Liver (tissue), 9 donors: ENCODE measurements around the gene TRMT11. TPM values are rescaled to one million over a fixed set of nuclear protein-coding genes. Genes with fewer than 3 reads are reported as not detected.

Experiments used
- DNase-seq: peaks from one replicate; pipeline ENCODE4 v3.0.0-alpha.2; 2017; ENCODE audit warnings: low spot score
- H3K27ac ChIP-seq, 2 donors: one replicate each; pipeline ENCODE4 v1.7.0; 2013; ENCODE audit warnings: inconsistent platforms in 2 of 2, low read length in 2 of 2, control low read depth in 1 of 2, low read depth in 1 of 2, mild to moderate bottlenecking in 1 of 2
- H3K27me3 ChIP-seq, 4 donors: one replicate each; pipeline versions ENCODE4 v1.6.1 to v1.7.0; 2013; ENCODE audit warnings: low read length in 3 of 4, inconsistent platforms in 1 of 4, mild to moderate bottlenecking in 1 of 4, moderate library complexity in 1 of 4; ENCODE audit not compliant: control insufficient read depth in 4 of 4, insufficient read depth in 4 of 4
- H3K36me3 ChIP-seq, 4 donors: one replicate each; pipeline versions ENCODE4 v1.6.1 to v1.7.0; 2013; ENCODE audit warnings: low read length in 3 of 4, mild to moderate bottlenecking in 3 of 4, low read depth in 1 of 4, moderate library complexity in 1 of 4; ENCODE audit not compliant: control insufficient read depth in 4 of 4, insufficient read depth in 3 of 4
- H3K4me1 ChIP-seq, 4 donors: one replicate each; pipeline versions ENCODE4 v1.6.1 to v1.7.0; 2013; ENCODE audit warnings: low read length in 3 of 4, mild to moderate bottlenecking in 3 of 4, moderate library complexity in 1 of 4; ENCODE audit not compliant: control insufficient read depth in 4 of 4, insufficient read depth in 4 of 4
- H3K4me3 ChIP-seq, 3 donors: one replicate each; pipeline versions ENCODE4 v1.6.1 to v1.7.0; 2013; ENCODE audit warnings: low read length in 3 of 3, control low read depth in 1 of 3, low read depth in 1 of 3, mild to moderate bottlenecking in 1 of 3
- H3K9ac ChIP-seq, 2 donors: one replicate each; pipeline ENCODE4 v1.7.0; 2013; ENCODE audit warnings: low read length in 2 of 2, mild to moderate bottlenecking in 2 of 2, moderate library complexity in 2 of 2, control low read depth in 1 of 2, low read depth in 1 of 2
- H3K9me3 ChIP-seq, 4 donors: one replicate each; pipeline versions ENCODE4 v1.6.1 to v1.7.0; 2013; ENCODE audit warnings: low read length in 3 of 4; ENCODE audit not compliant: control insufficient read depth in 4 of 4
- ATF3 ChIP-seq: IDR thresholded peaks from 2 replicates; pipeline ENCODE4 v1.6.1; 2016; ENCODE audit warnings: antibody characterized with exemption
- CTCF ChIP-seq: fragments of 150-350 bp; IDR thresholded peaks from 2 replicates; pipeline ENCODE4 v1.5.1; 2017; ENCODE audit warnings: improper control_type of control experiment, low read depth, low read length; ENCODE audit not compliant: missing input control
- EGR1 ChIP-seq, 2 donors: IDR thresholded peaks; 2 replicates each; pipeline ENCODE4 v1.6.1; 2016 to 2018; ENCODE audit warnings: antibody characterized with exemption in 2 of 2, low read depth in 2 of 2
- FOXA1 ChIP-seq: IDR thresholded peaks from 2 replicates; pipeline ENCODE4 v1.6.1; 2016; ENCODE audit warnings: antibody characterized with exemption
- FOXA2 ChIP-seq: IDR thresholded peaks from 2 replicates; pipeline ENCODE4 v1.6.1; 2016; ENCODE audit warnings: antibody characterized with exemption
- GABPA ChIP-seq, 2 donors: IDR thresholded peaks in 1 of 2; conservative IDR thresholded peaks in 1 of 2; 2 replicates each; pipeline ENCODE4 v1.6.1; 2016; ENCODE audit warnings: antibody characterized with exemption in 2 of 2, mild to moderate bottlenecking in 1 of 2, moderate library complexity in 1 of 2
- HNF4A ChIP-seq, 2 donors: conservative IDR thresholded peaks; 2 replicates each; pipeline ENCODE4 v1.6.1; 2016; ENCODE audit warnings: antibody characterized with exemption in 2 of 2, mild to moderate bottlenecking in 2 of 2
- HNF4G ChIP-seq: IDR thresholded peaks from 2 replicates; pipeline ENCODE4 v1.6.1; 2016; ENCODE audit warnings: antibody characterized with exemption
- MAX ChIP-seq: IDR thresholded peaks from 2 replicates; pipeline ENCODE4 v1.6.1; 2016; ENCODE audit warnings: antibody characterized with exemption
- NR2F2 ChIP-seq: IDR thresholded peaks from 2 replicates; pipeline ENCODE4 v1.6.1; 2016; ENCODE audit warnings: antibody characterized with exemption
- RAD21 ChIP-seq, 2 donors: IDR thresholded peaks; 2 replicates each; pipeline ENCODE4 v1.6.1; 2016; ENCODE audit warnings: antibody characterized with exemption in 2 of 2, mild to moderate bottlenecking in 2 of 2
- REST ChIP-seq: IDR thresholded peaks from 2 replicates; pipeline ENCODE4 v1.6.1; 2016; ENCODE audit warnings: antibody characterized with exemption, mild to moderate bottlenecking
- RXRA ChIP-seq, 2 donors: IDR thresholded peaks; 2 replicates each; pipeline ENCODE4 v1.6.1; 2017 to 2018; ENCODE audit warnings: antibody characterized with exemption in 2 of 2, mild to moderate bottlenecking in 1 of 2
- SP1 ChIP-seq: IDR thresholded peaks from 2 replicates; pipeline ENCODE4 v1.6.1; 2018; ENCODE audit warnings: antibody characterized with exemption, mild to moderate bottlenecking
- TAF1 ChIP-seq: conservative IDR thresholded peaks from 2 replicates; pipeline ENCODE4 v1.6.1; 2016; ENCODE audit warnings: antibody characterized with exemption, mild to moderate bottlenecking
- YY1 ChIP-seq: IDR thresholded peaks from 2 replicates; pipeline ENCODE4 v1.6.1; 2016; ENCODE audit warnings: antibody characterized with exemption, mild to moderate bottlenecking
- ZBTB33 ChIP-seq: IDR thresholded peaks from 2 replicates; pipeline ENCODE4 v1.6.1; 2016; ENCODE audit warnings: antibody characterized with exemption
- WGBS: extraction: QIAGEN DNeasy Blood & Tissue Kit; methylation state at CpG from one replicate; pipeline ENCODE4 v1.1.7; 2013; 5-methylcytosine and 5-hydroxymethylcytosine counted together
- polyA plus RNA-seq, 2 donors: library from polyadenylated mRNA; stranded (reverse) in 1 of 2; unstranded in 1 of 2; fragments of 200-250 nt in 1 of 2; fragments of >200 nt in 1 of 2; fragmentation: Nextera tagmentation in 1 of 2; extraction: Ambion mirVana in 1 of 2; gene quantifications; one replicate each; pipeline versions ENCODE4 v1.2.1 to v1.2.3, GENCODE V29; 2013 to 2015
- total RNA-seq, 2 donors: library from RNA; depleted of rRNA; stranded (reverse); fragments of >200 nt; gene quantifications; one replicate each; pipeline ENCODE4 v1.2.3, GENCODE V29; 2014
- donor health status: healthy.
- donor health status: healthy.
- donor health status: healthy.
- donor health status: healthy.
- donor health status: healthy.

The TRMT11 gene
- total and polyA plus RNA-seq, 4 donors: 9.9 to 82.3 (median 17.2) TPM

GRCh38 chr6:125952764-125953501 lies 33.4 kb upstream of the TRMT11 start:
- no peak for TF ChIP-seq GABPA (IDR thresholded peaks at IDR 0.05 in 1 of 2, conservative IDR thresholded peaks at IDR 0.05 in 1 of 2)
- TF ChIP-seq RAD21 (IDR thresholded peaks at IDR 0.05): peak in 1 of 2 donors; percentile 66
- TF ChIP-seq REST: no peak
- TF ChIP-seq HNF4G: no peak
- TF ChIP-seq CTCF: peak; percentile 29
- no peak for TF ChIP-seq RXRA (IDR thresholded peaks at IDR 0.05)
- no peak for TF ChIP-seq YY1
- Histone ChIP-seq H3K27ac (no peak overlapping the region), H3K36me3 (no peaks in the 10 kb centered on the region), H3K4me3 (no peak overlapping the region), H3K9ac (no peak overlapping the region), H3K27me3 (no peaks in the 10 kb centered on the region), H3K9me3 (no peaks in the 10 kb centered on the region), H3K4me1 (peaks cover 0 to 9% (median 5%) of the 10 kb centered on the region in 4 donors)
- no peak for DNase-seq
- WGBS: 91% methylated on average over 7 of the region's 7 CpGs

GRCh38 chr6:125953502-125953875 lies 32.9 kb upstream of the TRMT11 start:
- Histone ChIP-seq H3K27ac (no peak overlapping the region), H3K27me3 (no peaks in the 10 kb centered on the region), H3K4me3 (no peak overlapping the region), H3K9ac (no peak overlapping the region), H3K9me3 (no peaks in the 10 kb centered on the region), H3K36me3 (no peaks in the 10 kb centered on the region), H3K4me1 (peaks cover 0 to 14% (median 10%) of the 10 kb centered on the region in 4 donors)
- WGBS: 67% methylated on average over 11 of the region's 11 CpGs
- TF ChIP-seq MAX (no peak), REST (no peak), RAD21 (IDR thresholded peaks at IDR 0.05) (peak; percentile 65 to 80), ZBTB33 (no peak), NR2F2 (no peak), FOXA1 (no peak), SP1 (no peak), TAF1 (no peak), ATF3 (no peak), RXRA (IDR thresholded peaks at IDR 0.05) (no peak), EGR1 (IDR thresholded peaks at IDR 0.05; ENCODE audit: low read depth in 2 of 2) (no peak), FOXA2 (no peak), HNF4G (no peak), CTCF (peak; percentile 38), HNF4A (conservative IDR thresholded peaks at IDR 0.05) (no peak)
- no peak for DNase-seq
